Measurements from ENCODE around the gene RTTN. TPM values are rescaled to one million over a fixed set of nuclear protein-coding genes. Genes with fewer than 3 reads are reported as not detected.

Gene RTTN
- polyA plus RNA-seq, 1 of the 3 experiments (the other 2 are of a cell fraction) = 4.7 TPM

DNA sequence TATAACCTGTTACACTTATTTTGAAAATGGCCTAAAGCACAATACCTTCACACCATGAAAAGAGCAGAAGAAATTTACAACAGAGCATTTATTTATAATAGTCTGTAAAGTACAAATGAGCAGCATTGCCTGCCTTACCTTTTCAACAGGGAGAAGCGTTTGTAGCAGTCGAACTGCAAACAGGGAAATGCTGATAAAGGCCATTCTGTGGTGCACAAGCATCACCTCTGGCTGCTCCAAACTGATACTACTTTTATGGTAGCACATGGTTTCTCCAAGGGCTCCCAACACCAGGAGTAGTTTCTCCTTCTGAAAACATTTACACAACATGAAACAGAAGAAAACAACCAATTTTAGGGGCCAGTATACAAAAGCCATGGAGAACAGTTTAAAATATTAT lies 28.9 kb downstream of the RTTN start:
- H3F3A ChIP-seq (replicated peaks; ENCODE audit: insufficient read depth) = peaks cover 11% of the 10 kb centered on the region
- H3K27me3 ChIP-seq (ENCODE audit: insufficient read depth) = no peaks in the 10 kb centered on the region
- H2AFZ ChIP-seq (ENCODE audit: low read depth) = no peak overlapping the region
- H3K4me3 ChIP-seq (ENCODE audit: low read depth in 2 of 2, low read length in 1 of 2) = no peak overlapping the region
- no peaks in the 10 kb centered on the region for H4K20me1 ChIP-seq (ENCODE audit: insufficient read depth)
- peaks cover 0 to 7% of the 10 kb centered on the region in 2 experiments; a peak in 2 of 4 replicates for H3K4me1 ChIP-seq (ENCODE audit: control insufficient read depth in 1 of 2, insufficient read depth in 2 of 2, low read depth in 1 of 2, low read length in 1 of 2)
- no peaks in the 10 kb centered on the region for H3K9me2 ChIP-seq
- TF ChIP-seq, protein P1, sequence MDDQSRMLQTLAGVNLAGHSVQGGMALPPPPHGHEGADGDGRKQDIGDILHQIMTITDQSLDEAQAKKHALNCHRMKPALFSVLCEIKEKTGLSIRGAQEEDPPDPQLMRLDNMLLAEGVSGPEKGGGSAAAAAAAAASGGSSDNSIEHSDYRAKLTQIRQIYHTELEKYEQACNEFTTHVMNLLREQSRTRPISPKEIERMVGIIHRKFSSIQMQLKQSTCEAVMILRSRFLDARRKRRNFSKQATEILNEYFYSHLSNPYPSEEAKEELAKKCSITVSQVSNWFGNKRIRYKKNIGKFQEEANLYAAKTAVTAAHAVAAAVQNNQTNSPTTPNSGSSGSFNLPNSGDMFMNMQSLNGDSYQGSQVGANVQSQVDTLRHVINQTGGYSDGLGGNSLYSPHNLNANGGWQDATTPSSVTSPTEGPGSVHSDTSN (IDR thresholded peaks at IDR 0.05) = no peak
- TF ChIP-seq TAF1 (IDR thresholded peaks at IDR 0.05; ENCODE audit: borderline replicate concordance, low read depth, low read length) (no peak), FOXJ3 (CRISPR knock-in tag; IDR thresholded peaks at IDR 0.05) (no peak), RXRA (IDR thresholded peaks at IDR 0.05; ENCODE audit: borderline replicate concordance, low read depth) (no peak), CHD2 (IDR thresholded peaks at IDR 0.05; ENCODE audit: low read length, partially characterized antibody) (no peak), EP300 (IDR thresholded peaks at IDR 0.05; ENCODE audit: borderline replicate concordance in 1 of 2, low read depth in 1 of 2, low read length in 1 of 2) (no peak), TCF12 (IDR thresholded peaks at IDR 0.05) (no peak), NFIC (IDR thresholded peaks at IDR 0.05; ENCODE audit: borderline replicate concordance) (no peak), TEAD4 (IDR thresholded peaks at IDR 0.05; ENCODE audit: borderline replicate concordance, insufficient read depth) (no peak), YY1 (IDR thresholded peaks at IDR 0.05; ENCODE audit: low read depth) (no peak), FOXM1 (IDR thresholded peaks at IDR 0.05; ENCODE audit: low read depth) (no peak), RAD21 (IDR thresholded peaks at IDR 0.05; ENCODE audit: low read length) (no peak), GATA2 (CRISPR knock-in tag; IDR thresholded peaks at IDR 0.05) (no peak), SMC3 (IDR thresholded peaks at IDR 0.05; ENCODE audit: low read depth, low read length) (no peak)
- TF ChIP-seq, protein P2, sequence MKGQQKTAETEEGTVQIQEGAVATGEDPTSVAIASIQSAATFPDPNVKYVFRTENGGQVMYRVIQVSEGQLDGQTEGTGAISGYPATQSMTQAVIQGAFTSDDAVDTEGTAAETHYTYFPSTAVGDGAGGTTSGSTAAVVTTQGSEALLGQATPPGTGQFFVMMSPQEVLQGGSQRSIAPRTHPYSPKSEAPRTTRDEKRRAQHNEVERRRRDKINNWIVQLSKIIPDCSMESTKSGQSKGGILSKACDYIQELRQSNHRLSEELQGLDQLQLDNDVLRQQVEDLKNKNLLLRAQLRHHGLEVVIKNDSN (IDR thresholded peaks at IDR 0.05; ENCODE audit: borderline replicate concordance, low read depth) = no peak
- TF ChIP-seq, protein P3, sequence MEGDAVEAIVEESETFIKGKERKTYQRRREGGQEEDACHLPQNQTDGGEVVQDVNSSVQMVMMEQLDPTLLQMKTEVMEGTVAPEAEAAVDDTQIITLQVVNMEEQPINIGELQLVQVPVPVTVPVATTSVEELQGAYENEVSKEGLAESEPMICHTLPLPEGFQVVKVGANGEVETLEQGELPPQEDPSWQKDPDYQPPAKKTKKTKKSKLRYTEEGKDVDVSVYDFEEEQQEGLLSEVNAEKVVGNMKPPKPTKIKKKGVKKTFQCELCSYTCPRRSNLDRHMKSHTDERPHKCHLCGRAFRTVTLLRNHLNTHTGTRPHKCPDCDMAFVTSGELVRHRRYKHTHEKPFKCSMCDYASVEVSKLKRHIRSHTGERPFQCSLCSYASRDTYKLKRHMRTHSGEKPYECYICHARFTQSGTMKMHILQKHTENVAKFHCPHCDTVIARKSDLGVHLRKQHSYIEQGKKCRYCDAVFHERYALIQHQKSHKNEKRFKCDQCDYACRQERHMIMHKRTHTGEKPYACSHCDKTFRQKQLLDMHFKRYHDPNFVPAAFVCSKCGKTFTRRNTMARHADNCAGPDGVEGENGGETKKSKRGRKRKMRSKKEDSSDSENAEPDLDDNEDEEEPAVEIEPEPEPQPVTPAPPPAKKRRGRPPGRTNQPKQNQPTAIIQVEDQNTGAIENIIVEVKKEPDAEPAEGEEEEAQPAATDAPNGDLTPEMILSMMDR (IDR thresholded peaks at IDR 0.05) = no peak
- TF ChIP-seq, protein P4, sequence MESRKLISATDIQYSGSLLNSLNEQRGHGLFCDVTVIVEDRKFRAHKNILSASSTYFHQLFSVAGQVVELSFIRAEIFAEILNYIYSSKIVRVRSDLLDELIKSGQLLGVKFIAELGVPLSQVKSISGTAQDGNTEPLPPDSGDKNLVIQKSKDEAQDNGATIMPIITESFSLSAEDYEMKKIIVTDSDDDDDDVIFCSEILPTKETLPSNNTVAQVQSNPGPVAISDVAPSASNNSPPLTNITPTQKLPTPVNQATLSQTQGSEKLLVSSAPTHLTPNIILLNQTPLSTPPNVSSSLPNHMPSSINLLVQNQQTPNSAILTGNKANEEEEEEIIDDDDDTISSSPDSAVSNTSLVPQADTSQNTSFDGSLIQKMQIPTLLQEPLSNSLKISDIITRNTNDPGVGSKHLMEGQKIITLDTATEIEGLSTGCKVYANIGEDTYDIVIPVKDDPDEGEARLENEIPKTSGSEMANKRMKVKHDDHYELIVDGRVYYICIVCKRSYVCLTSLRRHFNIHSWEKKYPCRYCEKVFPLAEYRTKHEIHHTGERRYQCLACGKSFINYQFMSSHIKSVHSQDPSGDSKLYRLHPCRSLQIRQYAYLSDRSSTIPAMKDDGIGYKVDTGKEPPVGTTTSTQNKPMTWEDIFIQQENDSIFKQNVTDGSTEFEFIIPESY (IDR thresholded peaks at IDR 0.05; ENCODE audit: borderline replicate concordance, low read depth) = no peak
- TF ChIP-seq, protein P5, sequence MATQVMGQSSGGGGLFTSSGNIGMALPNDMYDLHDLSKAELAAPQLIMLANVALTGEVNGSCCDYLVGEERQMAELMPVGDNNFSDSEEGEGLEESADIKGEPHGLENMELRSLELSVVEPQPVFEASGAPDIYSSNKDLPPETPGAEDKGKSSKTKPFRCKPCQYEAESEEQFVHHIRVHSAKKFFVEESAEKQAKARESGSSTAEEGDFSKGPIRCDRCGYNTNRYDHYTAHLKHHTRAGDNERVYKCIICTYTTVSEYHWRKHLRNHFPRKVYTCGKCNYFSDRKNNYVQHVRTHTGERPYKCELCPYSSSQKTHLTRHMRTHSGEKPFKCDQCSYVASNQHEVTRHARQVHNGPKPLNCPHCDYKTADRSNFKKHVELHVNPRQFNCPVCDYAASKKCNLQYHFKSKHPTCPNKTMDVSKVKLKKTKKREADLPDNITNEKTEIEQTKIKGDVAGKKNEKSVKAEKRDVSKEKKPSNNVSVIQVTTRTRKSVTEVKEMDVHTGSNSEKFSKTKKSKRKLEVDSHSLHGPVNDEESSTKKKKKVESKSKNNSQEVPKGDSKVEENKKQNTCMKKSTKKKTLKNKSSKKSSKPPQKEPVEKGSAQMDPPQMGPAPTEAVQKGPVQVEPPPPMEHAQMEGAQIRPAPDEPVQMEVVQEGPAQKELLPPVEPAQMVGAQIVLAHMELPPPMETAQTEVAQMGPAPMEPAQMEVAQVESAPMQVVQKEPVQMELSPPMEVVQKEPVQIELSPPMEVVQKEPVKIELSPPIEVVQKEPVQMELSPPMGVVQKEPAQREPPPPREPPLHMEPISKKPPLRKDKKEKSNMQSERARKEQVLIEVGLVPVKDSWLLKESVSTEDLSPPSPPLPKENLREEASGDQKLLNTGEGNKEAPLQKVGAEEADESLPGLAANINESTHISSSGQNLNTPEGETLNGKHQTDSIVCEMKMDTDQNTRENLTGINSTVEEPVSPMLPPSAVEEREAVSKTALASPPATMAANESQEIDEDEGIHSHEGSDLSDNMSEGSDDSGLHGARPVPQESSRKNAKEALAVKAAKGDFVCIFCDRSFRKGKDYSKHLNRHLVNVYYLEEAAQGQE (IDR thresholded peaks at IDR 0.05; ENCODE audit: low read depth, low read length) = no peak
- ChIA-PET CTCF (no interaction called here), POLR2A (no interaction called here)
- H3K27ac ChIP-seq (ENCODE audit: low read depth in 2 of 2, low read length in 1 of 2) = no peak overlapping the region
- H3K9ac ChIP-seq = no peak overlapping the region
- no peak overlapping the region for H3K4me2 ChIP-seq
- DNase-seq = no peak
- 0 out of 2 replicates have a peak, but pooled peaks cover 3% of the 10 kb centered on the region for H3K79me2 ChIP-seq (ENCODE audit: insufficient read depth)
- no peaks in the 10 kb centered on the region for H3K9me3 ChIP-seq
- 100% methylated on average over 2 of the region's 2 CpGs for WGBS (ENCODE audit: low lambda C conversion rate)
- H3K36me3 ChIP-seq (replicated peaks in 1 of 2; ENCODE audit: control insufficient read depth in 1 of 2, insufficient read depth in 2 of 2, low read length in 1 of 2) = peaks cover 3 to 16% of the 10 kb centered on the region in 2 experiments

Measured in SK-N-SH (cell line).